ENCODE results near the gene MYEF2. TPM values are rescaled to one million over a fixed set of nuclear protein-coding genes. Genes with fewer than 3 reads are reported as not detected.

Gene MYEF2
- total RNA-seq, 2 experiments from 2014 or later = 44.0 to 107 TPM

DNA sequence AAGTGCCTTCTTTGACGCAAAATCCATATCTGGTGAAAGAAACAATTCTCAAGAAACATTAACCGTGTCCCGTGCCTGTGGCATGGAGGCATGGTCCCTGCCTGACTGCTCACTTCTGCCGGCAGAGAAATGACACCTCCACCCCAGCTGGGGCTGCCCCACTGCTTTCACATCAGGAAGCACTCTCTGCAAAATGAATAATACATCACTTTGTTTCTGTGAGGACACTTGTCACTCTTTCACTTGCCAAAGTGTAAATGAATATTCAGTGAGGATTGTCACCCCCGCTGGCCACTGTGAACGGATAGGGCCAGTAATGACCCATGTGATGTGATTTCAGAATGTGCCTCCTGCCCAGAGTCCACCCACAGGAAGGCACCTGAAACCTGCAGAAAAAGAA lies 88.4 kb downstream of the MYEF2 start:
- ChIA-PET CTCF (ENCODE audit: unreplicated experiment) (no interaction called here), POLR2A (no interaction called here)
- Histone ChIP-seq H3K36me3 (ENCODE audit: insufficient read depth, low read length) (no peaks in the 10 kb centered on the region), H4K20me1 (ENCODE audit: insufficient read depth, low read length) (no peaks in the 10 kb centered on the region), H3K4me1 (ENCODE audit: insufficient read depth, low read length, poor library complexity, severe bottlenecking) (no peaks in the 10 kb centered on the region), H2AFZ (ENCODE audit: low read length) (no peak overlapping the region), H3K4me2 (ENCODE audit: low read length) (no peak overlapping the region), H3K79me2 (ENCODE audit: insufficient read depth, low read depth, low read length) (no peaks in the 10 kb centered on the region), H3K27ac (ENCODE audit: low read depth, low read length, poor library complexity, severe bottlenecking) (no peak overlapping the region), H3K4me3 (ENCODE audit: low read depth, low read length, poor library complexity, severe bottlenecking) (no peak overlapping the region), H3K9me3 (ENCODE audit: low read length) (no peaks in the 10 kb centered on the region), H3K9me2 (ENCODE audit: insufficient read depth, low read length) (no peaks in the 10 kb centered on the region)
- TF ChIP-seq, protein P1, sequence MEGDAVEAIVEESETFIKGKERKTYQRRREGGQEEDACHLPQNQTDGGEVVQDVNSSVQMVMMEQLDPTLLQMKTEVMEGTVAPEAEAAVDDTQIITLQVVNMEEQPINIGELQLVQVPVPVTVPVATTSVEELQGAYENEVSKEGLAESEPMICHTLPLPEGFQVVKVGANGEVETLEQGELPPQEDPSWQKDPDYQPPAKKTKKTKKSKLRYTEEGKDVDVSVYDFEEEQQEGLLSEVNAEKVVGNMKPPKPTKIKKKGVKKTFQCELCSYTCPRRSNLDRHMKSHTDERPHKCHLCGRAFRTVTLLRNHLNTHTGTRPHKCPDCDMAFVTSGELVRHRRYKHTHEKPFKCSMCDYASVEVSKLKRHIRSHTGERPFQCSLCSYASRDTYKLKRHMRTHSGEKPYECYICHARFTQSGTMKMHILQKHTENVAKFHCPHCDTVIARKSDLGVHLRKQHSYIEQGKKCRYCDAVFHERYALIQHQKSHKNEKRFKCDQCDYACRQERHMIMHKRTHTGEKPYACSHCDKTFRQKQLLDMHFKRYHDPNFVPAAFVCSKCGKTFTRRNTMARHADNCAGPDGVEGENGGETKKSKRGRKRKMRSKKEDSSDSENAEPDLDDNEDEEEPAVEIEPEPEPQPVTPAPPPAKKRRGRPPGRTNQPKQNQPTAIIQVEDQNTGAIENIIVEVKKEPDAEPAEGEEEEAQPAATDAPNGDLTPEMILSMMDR (conservative IDR thresholded peaks at IDR 0.05; ENCODE audit: low read length) = no peak
- TF ChIP-seq EZH2phosphoT487 (IDR thresholded peaks at IDR 0.05; ENCODE audit: borderline replicate concordance, low read depth, low read length) = no peak
- no TSS peak for BruUV-seq (replicated peaks)
- no peak for DNase-seq (ENCODE audit: low spot score)
- intact Hi-C loops (cut with micrococcal nuclease; ENCODE audit: unreplicated experiment) = no loop called here

- Histone ChIP-seq H3K9me2 (ENCODE audit: insufficient read depth, low read length) (no peaks in the 10 kb centered on the region), H3K4me1 (ENCODE audit: insufficient read depth, low read length, poor library complexity, severe bottlenecking) (no peaks in the 10 kb centered on the region)
- no peak for DNase-seq (ENCODE audit: low spot score)
Observed at GRCh38 chr15:48087844-48088243, 90.3 kb downstream of the MYEF2 start.

DNA sequence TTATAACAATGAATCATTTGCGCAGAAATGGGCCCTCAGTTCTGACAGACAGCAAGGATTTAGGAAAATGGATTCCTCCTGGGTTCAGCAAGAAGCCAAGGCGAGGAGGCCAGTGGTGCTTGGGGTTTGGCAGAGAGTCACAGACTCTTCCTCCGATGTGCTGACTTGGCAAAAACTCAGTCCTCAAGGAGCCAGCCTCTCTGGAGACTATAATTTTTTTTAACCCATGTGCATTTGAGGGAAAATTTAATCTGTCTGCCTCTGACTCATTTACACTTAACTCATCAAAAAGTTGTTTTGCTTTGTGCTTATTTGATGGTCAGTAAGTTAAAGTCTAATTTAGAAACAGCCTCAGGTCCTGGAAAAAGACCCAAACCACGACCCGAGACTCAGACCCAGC lies 91.5 kb downstream of the MYEF2 start:
- H3K4me1 ChIP-seq (ENCODE audit: insufficient read depth, low read length, poor library complexity, severe bottlenecking) = no peaks in the 10 kb centered on the region
- H3K4me3 ChIP-seq (ENCODE audit: low read depth, low read length, poor library complexity, severe bottlenecking) = no peak overlapping the region
- TF ChIP-seq, protein P1 (conservative IDR thresholded peaks at IDR 0.05; ENCODE audit: low read length) = no peak
- TF ChIP-seq EZH2phosphoT487 (IDR thresholded peaks at IDR 0.05; ENCODE audit: borderline replicate concordance, low read depth, low read length) = no peak
- POLR2A ChIA-PET = no interaction called here
- no peak overlapping the region for H3K27ac ChIP-seq (ENCODE audit: low read depth, low read length, poor library complexity, severe bottlenecking)
- no peaks in the 10 kb centered on the region for H3K79me2 ChIP-seq (ENCODE audit: insufficient read depth, low read depth, low read length)
- no TSS peak for BruUV-seq (replicated peaks)
- CTCF ChIA-PET (ENCODE audit: unreplicated experiment) = no interaction called here
- H3K4me2 ChIP-seq (ENCODE audit: low read length) = no peak overlapping the region
- intact Hi-C loops (cut with micrococcal nuclease; ENCODE audit: unreplicated experiment) = no loop called here
- H4K20me1 ChIP-seq (ENCODE audit: insufficient read depth, low read length) = no peaks in the 10 kb centered on the region
- DNase-seq (ENCODE audit: low spot score) = no peak
- no peak overlapping the region for H2AFZ ChIP-seq (ENCODE audit: low read length)
- no peaks in the 10 kb centered on the region for H3K36me3 ChIP-seq (ENCODE audit: insufficient read depth, low read length)
- no peaks in the 10 kb centered on the region for H3K9me3 ChIP-seq (ENCODE audit: low read length)
- no peaks in the 10 kb centered on the region for H3K9me2 ChIP-seq (ENCODE audit: insufficient read depth, low read length)

More at GRCh38 chr15:48087844-48088243, 90.3 kb downstream of the MYEF2 start:
- no peak overlapping the region for H3K4me2 ChIP-seq (ENCODE audit: low read length)
- CTCF ChIA-PET (ENCODE audit: unreplicated experiment) = no interaction called here
- POLR2A ChIA-PET = no interaction called here
- H2AFZ ChIP-seq (ENCODE audit: low read length) = no peak overlapping the region
- no peaks in the 10 kb centered on the region for H3K79me2 ChIP-seq (ENCODE audit: insufficient read depth, low read depth, low read length)
- H3K36me3 ChIP-seq (ENCODE audit: insufficient read depth, low read length) = no peaks in the 10 kb centered on the region
- H4K20me1 ChIP-seq (ENCODE audit: insufficient read depth, low read length) = no peaks in the 10 kb centered on the region
- no peak overlapping the region for H3K27ac ChIP-seq (ENCODE audit: low read depth, low read length, poor library complexity, severe bottlenecking)
- H3K4me3 ChIP-seq (ENCODE audit: low read depth, low read length, poor library complexity, severe bottlenecking) = no peak overlapping the region
- BruUV-seq (replicated peaks) = no TSS peak
- no peak for TF ChIP-seq EZH2phosphoT487 (IDR thresholded peaks at IDR 0.05; ENCODE audit: borderline replicate concordance, low read depth, low read length)
- TF ChIP-seq, protein P1 (conservative IDR thresholded peaks at IDR 0.05; ENCODE audit: low read length) = no peak
- intact Hi-C loops (cut with micrococcal nuclease; ENCODE audit: unreplicated experiment) = no loop called here
- no peaks in the 10 kb centered on the region for H3K9me3 ChIP-seq (ENCODE audit: low read length)
